B cell (primary cell): ENCODE measurements around the gene TSPAN5. TPM values are rescaled to one million over a fixed set of nuclear protein-coding genes. Genes with fewer than 3 reads are reported as not detected.

Experiments
- ATAC-seq: fragments of 200-7000 bp; cut with Tn5 transposase; one replicate; pipeline ENCODE4 v1.10.0; 2021; ENCODE audit warnings: low read depth, mild to moderate bottlenecking, moderate number of reproducible peaks, moderate library complexity
- CTCF ChIA-PET: fragments of 350-600 bp; sonication (Branson Sonifier 250); formaldehyde crosslinking; loops from one replicate; lab custom pipeline; 2021; ENCODE audit warnings: antibody characterized with exemption, inconsistent platforms; lab: Charles Lee
- POLR2A ChIA-PET: fragments of 350-600 bp; sonication (Branson Sonifier 250); formaldehyde crosslinking; loops from one replicate; lab custom pipeline; 2021; ENCODE audit warnings: antibody characterized with exemption; lab: Charles Lee
- DNase-seq: peaks from one replicate; pipeline ENCODE4 v3.0.0; 2013
- H2AFZ ChIP-seq: 2 replicates; pipeline ENCODE4 v1.6.1; 2012; ENCODE audit warnings: mild to moderate bottlenecking, low read depth, low read length; ENCODE audit not compliant: insufficient read depth, poor library complexity, severe bottlenecking
- H3K27ac ChIP-seq, 2 donors: 1 replicate in 1 of 2; 2 replicates in 1 of 2; pipeline ENCODE4 v1.5.1; 2012 to 2013; ENCODE audit warnings: low read length in 2 of 2, mild to moderate bottlenecking in 2 of 2, moderate library complexity in 1 of 2
- H3K27me3 ChIP-seq, 4 experiments: fragments of 200-600 bp in 1 of 4; sonication (generic) in 1 of 4; replicated peaks in 1 of 4; 1 replicate in 2 of 4; 2 replicates in 2 of 4; pipeline versions ENCODE4 v1.6.1 to v1.7.0; 2013 to 2016; ENCODE audit warnings: low read length in 3 of 4, mild to moderate bottlenecking in 2 of 4, mixed read lengths in 1 of 4, moderate library complexity in 1 of 4; ENCODE audit not compliant: insufficient read depth in 4 of 4, control insufficient read depth in 3 of 4; ENCODE audit errors: control extremely low read depth in 1 of 4
- H3K36me3 ChIP-seq, 2 experiments: replicated peaks in 1 of 2; 1 replicate in 1 of 2; 2 replicates in 1 of 2; pipeline versions ENCODE4 v1.6.1 to v1.7.1; 2013; ENCODE audit warnings: low read length in 1 of 2; ENCODE audit not compliant: insufficient read depth in 2 of 2, control insufficient read depth in 1 of 2; ENCODE audit errors: control extremely low read depth in 1 of 2, extremely low read depth in 1 of 2
- H3K4me1 ChIP-seq, 2 donors: fragments of 200-600 bp in 1 of 2; sonication (generic) in 1 of 2; 1 replicate in 1 of 2; 2 replicates in 1 of 2; pipeline versions ENCODE4 v1.5.1 to v1.6.1; 2013 to 2017; ENCODE audit warnings: low read length in 2 of 2; ENCODE audit not compliant: control insufficient read depth in 2 of 2, insufficient read depth in 2 of 2
- H3K4me2 ChIP-seq: replicated peaks from 2 replicates; pipeline ENCODE3; 2012; ENCODE audit warnings: mild to moderate bottlenecking, low read depth, low read length; ENCODE audit not compliant: poor library complexity, severe bottlenecking
- H3K4me3 ChIP-seq, 5 experiments: fragments of 200-600 bp in 1 of 5; sonication (generic) in 1 of 5; 1 replicate in 3 of 5; 2 replicates in 2 of 5; pipeline versions ENCODE4 v1.5.1 to v1.7.0; 2011 to 2016; ENCODE audit warnings: low read length in 4 of 5, mild to moderate bottlenecking in 4 of 5, low read depth in 2 of 5, control low read depth in 1 of 5, moderate library complexity in 1 of 5; ENCODE audit not compliant: insufficient read depth in 1 of 5; ENCODE audit errors: control extremely low read depth in 1 of 5, extremely low read depth in 1 of 5
- H3K79me2 ChIP-seq: fragments of 200-600 bp; sonication (generic); one replicate; pipeline ENCODE4 v1.6.0; 2016; ENCODE audit warnings: low read length; ENCODE audit not compliant: control insufficient read depth, insufficient read depth
- H3K9ac ChIP-seq: fragments of 200-600 bp; sonication (generic); 2 replicates; pipeline ENCODE4 v1.6.1; 2017; ENCODE audit warnings: mild to moderate bottlenecking, low read length, moderate library complexity
- H3K9me3 ChIP-seq, 3 donors: one replicate each; pipeline versions ENCODE4 v1.6.1 to v1.7.1; 2013; ENCODE audit warnings: low read length in 2 of 3; ENCODE audit not compliant: control insufficient read depth in 2 of 3, insufficient read depth in 1 of 3; ENCODE audit errors: control extremely low read depth in 1 of 3
- H4K20me1 ChIP-seq: 2 replicates; pipeline ENCODE4 v1.6.0; 2012; ENCODE audit warnings: mild to moderate bottlenecking, low read length; ENCODE audit not compliant: insufficient read depth, control insufficient read depth, poor library complexity, severe bottlenecking
- H3K27ac Mint-ChIP-seq: one replicate; pipeline ENCODE4 v1.8.0; 2021; ENCODE audit warnings: mixed read lengths
- H3K27me3 Mint-ChIP-seq: one replicate; pipeline ENCODE4 v1.8.0; 2021; ENCODE audit warnings: mixed read lengths
- H3K4me1 Mint-ChIP-seq: one replicate; pipeline ENCODE4 v1.8.0; 2021; ENCODE audit warnings: mixed read lengths
- H3K4me3 Mint-ChIP-seq: one replicate; pipeline ENCODE4 v1.8.0; 2021; ENCODE audit warnings: mixed read lengths
- H3K9me3 Mint-ChIP-seq: one replicate; pipeline ENCODE4 v1.8.0; 2022; ENCODE audit warnings: mixed read lengths; ENCODE audit not compliant: insufficient read depth
- EZH2 ChIP-seq: IDR thresholded peaks from 2 replicates; pipeline ENCODE4 v1.6.1; 2012; ENCODE audit warnings: borderline replicate concordance, low read depth, mild to moderate bottlenecking, moderate library complexity, low read length; ENCODE audit not compliant: insufficient read depth, poor library complexity, severe bottlenecking
- WGBS: methylation state at CpG from one replicate; pipeline ENCODE4 v1.1.5; 2013; ENCODE audit warnings: missing lambda C conversion rate; ENCODE audit not compliant: insufficient coverage; 5-methylcytosine and 5-hydroxymethylcytosine counted together
- intact Hi-C: fragments of 100-400 bp; cut with micrococcal nuclease; formaldehyde crosslinking; loops from one replicate; pipeline ENCODE4 v1.10.0; 2022
- polyA plus RNA-seq: library from polyadenylated mRNA; depleted of rRNA; stranded (reverse); fragments of >200 nt; gene quantifications from 2 replicates; pipeline ENCODE4 v1.2.3, GENCODE V29; 2012
- total RNA-seq, 2 donors: library from RNA; stranded (reverse); fragments of 120-200 nt in 1 of 2; gene quantifications; 1 replicate in 1 of 2; 2 replicates in 1 of 2; pipeline versions ENCODE4 v1.2.3 to v1.2.4, GENCODE V29; 2013 to 2022
- TF ChIP-seq, protein P1 (sequence below): fragments of 200-600 bp; IDR thresholded peaks from one replicate; pipeline ENCODE4 v1.8.0; 2022; ENCODE audit warnings: antibody characterized with exemption, mild to moderate bottlenecking

TSPAN5 gene
- total and polyA plus RNA-seq, 2 donors (not counting 1 experiment from before 2014, with no cell fraction given): 2.6 to 5.3 TPM

- no peaks in the 10 kb centered on the region for H3K36me3 ChIP-seq
- no peak overlapping the region for H3K27ac Mint-ChIP-seq
- no peak overlapping the region for H3K4me2 ChIP-seq
- 100% methylated on average over 2 of the region's 2 CpGs for WGBS
- H3K4me3 Mint-ChIP-seq: no peak overlapping the region
- DNase-seq: no peak
- H3K9me3 ChIP-seq: peaks cover 0 to 4% (median 0%) of the 10 kb centered on the region in 3 donors
- no peaks in the 10 kb centered on the region for H4K20me1 ChIP-seq
- no peak overlapping the region for H3K9ac ChIP-seq
- ATAC-seq: no peak
- H3K4me3 ChIP-seq: no peak overlapping the region
- ChIA-PET CTCF (no interaction called here), POLR2A (no interaction called here)
- no peak overlapping the region for H2AFZ ChIP-seq
- H3K4me1 Mint-ChIP-seq: no peaks in the 10 kb centered on the region
- H3K9me3 Mint-ChIP-seq: no peaks in the 10 kb centered on the region
- H3K4me1 ChIP-seq: no peaks in the 10 kb centered on the region
- no peak overlapping the region for H3K27ac ChIP-seq
- H3K27me3 Mint-ChIP-seq: no peaks in the 10 kb centered on the region
- TF ChIP-seq, protein P1, sequence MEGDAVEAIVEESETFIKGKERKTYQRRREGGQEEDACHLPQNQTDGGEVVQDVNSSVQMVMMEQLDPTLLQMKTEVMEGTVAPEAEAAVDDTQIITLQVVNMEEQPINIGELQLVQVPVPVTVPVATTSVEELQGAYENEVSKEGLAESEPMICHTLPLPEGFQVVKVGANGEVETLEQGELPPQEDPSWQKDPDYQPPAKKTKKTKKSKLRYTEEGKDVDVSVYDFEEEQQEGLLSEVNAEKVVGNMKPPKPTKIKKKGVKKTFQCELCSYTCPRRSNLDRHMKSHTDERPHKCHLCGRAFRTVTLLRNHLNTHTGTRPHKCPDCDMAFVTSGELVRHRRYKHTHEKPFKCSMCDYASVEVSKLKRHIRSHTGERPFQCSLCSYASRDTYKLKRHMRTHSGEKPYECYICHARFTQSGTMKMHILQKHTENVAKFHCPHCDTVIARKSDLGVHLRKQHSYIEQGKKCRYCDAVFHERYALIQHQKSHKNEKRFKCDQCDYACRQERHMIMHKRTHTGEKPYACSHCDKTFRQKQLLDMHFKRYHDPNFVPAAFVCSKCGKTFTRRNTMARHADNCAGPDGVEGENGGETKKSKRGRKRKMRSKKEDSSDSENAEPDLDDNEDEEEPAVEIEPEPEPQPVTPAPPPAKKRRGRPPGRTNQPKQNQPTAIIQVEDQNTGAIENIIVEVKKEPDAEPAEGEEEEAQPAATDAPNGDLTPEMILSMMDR: no peak
- TF ChIP-seq EZH2: no peak
- no peaks in the 10 kb centered on the region for H3K27me3 ChIP-seq
- no peaks in the 10 kb centered on the region for H3K79me2 ChIP-seq
- intact Hi-C loops: no loop called here
Measured at GRCh38 chr4:98502031-98502430, 156.4 kb downstream of the TSPAN5 start.

DNA sequence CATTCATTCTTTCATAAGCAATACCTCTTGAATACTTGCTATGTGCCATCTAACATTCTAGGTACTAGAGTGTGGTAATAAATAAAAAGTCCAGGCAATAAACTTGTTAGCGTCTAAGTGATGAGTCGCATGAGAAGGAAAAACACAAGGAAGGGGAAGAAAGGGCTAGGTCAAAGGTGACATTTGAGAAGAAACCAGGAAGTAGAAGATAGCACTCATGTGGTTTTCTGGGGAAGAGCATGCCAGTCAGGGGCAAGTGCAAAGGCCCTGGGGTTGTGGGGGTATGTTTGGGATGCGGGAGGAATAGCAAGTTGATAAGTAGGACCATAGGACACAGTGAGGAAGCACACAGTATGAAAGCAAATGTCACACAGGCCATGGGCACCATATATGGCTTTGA, 157.0 kb downstream of the TSPAN5 start:
- Histone ChIP-seq H3K36me3 (no peaks in the 10 kb centered on the region), H3K79me2 (no peaks in the 10 kb centered on the region), H3K9ac (no peak overlapping the region), H3K27me3 (no peaks in the 10 kb centered on the region), H3K4me3 (no peak overlapping the region), H2AFZ (no peak overlapping the region), H3K9me3 (peaks cover 0 to 4% (median 0%) of the 10 kb centered on the region in 3 donors), H3K4me2 (no peak overlapping the region), H3K27ac (no peak overlapping the region), H4K20me1 (no peaks in the 10 kb centered on the region), H3K4me1 (no peaks in the 10 kb centered on the region)
- ChIA-PET POLR2A (no interaction called here), CTCF (no interaction called here)
- intact Hi-C loops: no loop called here
- Mint-ChIP-seq H3K27ac (no peak overlapping the region), H3K4me3 (no peak overlapping the region), H3K4me1 (no peaks in the 10 kb centered on the region), H3K27me3 (no peaks in the 10 kb centered on the region), H3K9me3 (no peaks in the 10 kb centered on the region)
- WGBS: 95% methylated on average over 3 of the region's 3 CpGs
- no peak for ATAC-seq
- no peak for TF ChIP-seq EZH2
- TF ChIP-seq, protein P1: no peak
- DNase-seq: no peak
